ENCODE data around the gene SLC9A8. TPM values are rescaled to one million over a fixed set of nuclear protein-coding genes. Genes with fewer than 3 reads are reported as not detected.
A peak's percentile ranks its signal among the peaks of the same experiment; 100 is the strongest.

SLC9A8 gene
- polyA plus RNA-seq, 1 experiment = 2.3 TPM

- CTCF ChIA-PET = interaction anchor here (0.5 to 5.2 kb wide), 52 partner anchors 8 to 515 kb away, joined by 3 to 158 read pairs (median 4); partner anchors contain the start of gene SLC9A8
- POLR2A ChIA-PET = interaction anchor here (0.6 to 0.8 kb wide), 3 partner anchors 26 to 236 kb away, joined by 3 read pairs; no protein-coding TSS in a partner anchor
- no peak for DNase-seq (ENCODE audit: low read depth, low spot score)
- H3K4me3 ChIP-seq (ENCODE audit: low read depth, low read length) = no peak overlapping the region
- peak; percentile 65 for TF ChIP-seq CTCF (IDR thresholded peaks at IDR 0.05; ENCODE audit: low read depth, low read length)
- no peaks in the 10 kb centered on the region for H3K27me3 ChIP-seq (ENCODE audit: control insufficient read depth, insufficient read depth, low read length)
- H3K9me3 ChIP-seq (ENCODE audit: control insufficient read depth, insufficient read depth, low read length) = no peaks in the 10 kb centered on the region; the same call in 1 of the 2 replicates
- H3K27ac ChIP-seq (ENCODE audit: low read depth, low read length) = no peak overlapping the region
Observed at GRCh38 chr20:49846206-49846807, 33.7 kb downstream of the SLC9A8 start.

- POLR2A ChIA-PET = no interaction called here
- CTCF ChIA-PET = interaction anchor here (0.6 to 1.5 kb wide), 7 partner anchors 38 to 328 kb away, joined by 3 to 7 read pairs (median 3); no protein-coding TSS in a partner anchor
Observed at GRCh38 chr20:49850463-49851230, 38.0 kb downstream of the SLC9A8 start.

GRCh38 chr20:49851231-49851705 lies 38.6 kb downstream of the SLC9A8 start:
- ChIA-PET POLR2A (no interaction called here), CTCF (interaction anchor here (0.8 kb wide), 1 partner anchor 37 kb away, joined by 3 read pairs; no protein-coding TSS in a partner anchor)
- Histone ChIP-seq H3K27ac (ENCODE audit: low read depth, low read length) (no peak overlapping the region), H3K4me3 (ENCODE audit: low read depth, low read length) (no peak overlapping the region), H3K9me3 (ENCODE audit: control insufficient read depth, insufficient read depth, low read length) (no peaks in the 10 kb centered on the region), H3K27me3 (ENCODE audit: control insufficient read depth, insufficient read depth, low read length) (no peaks in the 10 kb centered on the region)
- DNase-seq (ENCODE audit: low read depth, low spot score) = no peak
- TF ChIP-seq CTCF (IDR thresholded peaks at IDR 0.05; ENCODE audit: low read depth, low read length) = no peak

More at GRCh38 chr20:49850463-49851230, 38.0 kb downstream of the SLC9A8 start:
- Histone ChIP-seq H3K27me3 (ENCODE audit: control insufficient read depth, insufficient read depth, low read length) (no peaks in the 10 kb centered on the region), H3K4me3 (ENCODE audit: low read depth, low read length) (no peak overlapping the region), H3K9me3 (ENCODE audit: control insufficient read depth, insufficient read depth, low read length) (no peaks in the 10 kb centered on the region), H3K27ac (ENCODE audit: low read depth, low read length) (no peak overlapping the region)
- no peak for DNase-seq (ENCODE audit: low read depth, low spot score)
- TF ChIP-seq CTCF (IDR thresholded peaks at IDR 0.05; ENCODE audit: low read depth, low read length) = no peak

- no peak overlapping the region for H3K4me3 ChIP-seq (ENCODE audit: low read depth, low read length)
- CTCF ChIA-PET = no interaction called here
- no peaks in the 10 kb centered on the region for H3K9me3 ChIP-seq (ENCODE audit: control insufficient read depth, insufficient read depth, low read length)
- POLR2A ChIA-PET = no interaction called here
- no peaks in the 10 kb centered on the region for H3K27me3 ChIP-seq (ENCODE audit: control insufficient read depth, insufficient read depth, low read length)
- no peak overlapping the region for H3K27ac ChIP-seq (ENCODE audit: low read depth, low read length)
- TF ChIP-seq CTCF (IDR thresholded peaks at IDR 0.05; ENCODE audit: low read depth, low read length) = no peak
- no peak for DNase-seq (ENCODE audit: low read depth, low spot score)
Observed at GRCh38 chr20:49851991-49852390, 39.4 kb downstream of the SLC9A8 start.

Measured in AG04450 (cell line).